HepG2 (cell line): ENCODE data around the gene H19. TPM values are rescaled to one million over a fixed set of nuclear protein-coding genes. Genes with fewer than 3 reads are reported as not detected.

Experiments
- AKAP8 ChIP-seq: sonication (generic); formaldehyde crosslinking; IDR thresholded peaks from 2 replicates; pipeline ENCODE4 v1.5.1; 2020; ENCODE audit warnings: mild to moderate bottlenecking, missing genetic modification reagents
- CBFB ChIP-seq: sonication (generic); formaldehyde crosslinking; IDR thresholded peaks from 2 replicates; pipeline ENCODE4 v1.4.0; 2020; ENCODE audit warnings: missing genetic modification reagents
- CREM ChIP-seq, 2 experiments: sonication (generic) in 1 of 2; formaldehyde crosslinking in 1 of 2; IDR thresholded peaks; 2 replicates each; pipeline versions ENCODE4 v1.4.0 to v1.6.1; 2016 to 2020; ENCODE audit warnings: antibody characterized with exemption in 1 of 2, mild to moderate bottlenecking in 1 of 2, missing genetic modification reagents in 1 of 2
- FOXO1 ChIP-seq: sonication (generic); formaldehyde crosslinking; IDR thresholded peaks from 2 replicates; pipeline ENCODE4 v1.4.0; 2020; ENCODE audit warnings: missing genetic modification reagents
- HDAC1 ChIP-seq: sonication (generic); formaldehyde crosslinking; IDR thresholded peaks from 2 replicates; pipeline ENCODE4 v1.5.1; 2020; ENCODE audit warnings: mild to moderate bottlenecking, missing genetic modification reagents
- HNRNPK ChIP-seq: fragments of 200-400 bp; formaldehyde crosslinking; IDR thresholded peaks from 2 replicates; pipeline ENCODE4 v1.6.1; 2018; ENCODE audit warnings: low read length, low read depth, moderate library complexity, mild to moderate bottlenecking; ENCODE audit not compliant: poor library complexity, severe bottlenecking
- KDM4B ChIP-seq: sonication (generic); formaldehyde crosslinking; IDR thresholded peaks from 2 replicates; pipeline ENCODE4 v1.4.0; 2020; ENCODE audit warnings: missing genetic modification reagents
- MYC ChIP-seq: sonication (generic); formaldehyde crosslinking; IDR thresholded peaks from 2 replicates; pipeline ENCODE4 v1.9.0; 2021; ENCODE audit warnings: missing genetic modification reagents, borderline replicate concordance
- NCOA2 ChIP-seq: sonication (generic); formaldehyde crosslinking; IDR thresholded peaks from 2 replicates; pipeline ENCODE4 v1.8.0; 2022; ENCODE audit warnings: inconsistent platforms
- NR2F1 ChIP-seq, 2 experiments: fragments of 450-650 bp in 1 of 2; formaldehyde crosslinking in 1 of 2; IDR thresholded peaks; 2 replicates each; pipeline versions ENCODE4 v1.5.0 to v1.6.1; 2016 to 2020; ENCODE audit warnings: mild to moderate bottlenecking in 1 of 2, missing compliant biosample characterization in 1 of 2, missing genetic modification reagents in 1 of 2, moderate library complexity in 1 of 2
- NR3C1 ChIP-seq: sonication (generic); formaldehyde crosslinking; IDR thresholded peaks from 2 replicates; pipeline ENCODE4 v1.4.0; 2020; ENCODE audit warnings: missing genetic modification reagents
- PAF1 ChIP-seq: IDR thresholded peaks from 2 replicates; pipeline ENCODE4 v1.6.1; 2016; ENCODE audit warnings: missing genetic modification reagents, missing compliant biosample characterization
- PPARG ChIP-seq: conservative IDR thresholded peaks from 2 replicates; pipeline ENCODE4 v1.6.1; 2016; ENCODE audit warnings: missing biosample characterization, missing genetic modification reagents
- PRPF4 ChIP-seq: fragments of 200-400 bp; formaldehyde crosslinking; IDR thresholded peaks from 2 replicates; pipeline ENCODE4 v1.6.1; 2016; ENCODE audit warnings: low read length, low read depth; ENCODE audit not compliant: poor library complexity, severe bottlenecking
- RBFOX2 ChIP-seq: fragments of 200-400 bp; formaldehyde crosslinking; IDR thresholded peaks from 2 replicates; pipeline ENCODE4 v1.6.1; 2017; ENCODE audit warnings: low read depth, mild to moderate bottlenecking, low read length
- SPEN ChIP-seq: sonication (generic); formaldehyde crosslinking; IDR thresholded peaks from 2 replicates; pipeline ENCODE4 v1.5.1; 2020; ENCODE audit warnings: low read depth, mild to moderate bottlenecking, missing genetic modification reagents
- TAF15 ChIP-seq: fragments of 200-400 bp; formaldehyde crosslinking; IDR thresholded peaks from one replicate; pipeline ENCODE4 v1.6.1; 2018; ENCODE audit warnings: mild to moderate bottlenecking, low read depth, low read length; ENCODE audit not compliant: poor library complexity, severe bottlenecking
- TMF1 ChIP-seq: sonication (generic); formaldehyde crosslinking; IDR thresholded peaks from 2 replicates; pipeline ENCODE4 v1.8.1; 2022; ENCODE audit warnings: low read depth, missing genetic modification reagents
- ZBTB1 ChIP-seq: sonication (generic); formaldehyde crosslinking; IDR thresholded peaks from 2 replicates; pipeline ENCODE4 v1.4.0; 2020; ENCODE audit warnings: missing genetic modification reagents, borderline replicate concordance
- ZBTB7B ChIP-seq: sonication (generic); formaldehyde crosslinking; IDR thresholded peaks from 2 replicates; pipeline ENCODE4 v1.4.0; 2020; ENCODE audit warnings: missing genetic modification reagents
- ZFP37 ChIP-seq: sonication (generic); formaldehyde crosslinking; IDR thresholded peaks from 2 replicates; pipeline ENCODE4 v1.4.0; 2020; ENCODE audit warnings: missing genetic modification reagents, borderline replicate concordance
- ZKSCAN1 ChIP-seq: fragments of 150-350 bp; IDR thresholded peaks from 2 replicates; pipeline ENCODE4 v1.6.1; 2014; ENCODE audit warnings: low read length
- ZNF3 ChIP-seq: IDR thresholded peaks from 2 replicates; pipeline ENCODE4 v1.7.0; 2017; ENCODE audit warnings: inconsistent platforms
- ZNF337 ChIP-seq: sonication (generic); formaldehyde crosslinking; IDR thresholded peaks from 2 replicates; pipeline ENCODE4 v1.5.1; 2020; ENCODE audit warnings: missing genetic modification reagents, low read depth, mild to moderate bottlenecking, borderline replicate concordance
- polyA plus RNA-seq, 8 experiments: library from polyadenylated mRNA; depleted of rRNA in 3 of 8; stranded (reverse) in 7 of 8; unstranded in 1 of 8; fragments of >200 nt; fragmentation: Illumina TruSeq in 4 of 8; extraction: Trizol in 4 of 8; gene quantifications; 2 replicates each; pipeline versions ENCODE4 v1.2.1 to v1.2.3, GENCODE V29; 2011 to 2016; ENCODE audit warnings: low read depth in 4 of 8, missing spikeins in 1 of 8, mixed read lengths in 1 of 8; ENCODE audit not compliant: insufficient read depth in 1 of 8
- total RNA-seq, 5 experiments: library from RNA; depleted of rRNA; stranded (reverse); fragments of >200 nt; fragmentation: Illumina TruSeq; extraction: Trizol; gene quantifications; 2 replicates each; pipeline ENCODE4 v1.2.3, GENCODE V29; 2016; ENCODE audit warnings: low read depth in 1 of 5
- TF ChIP-seq, protein P1 (sequence below): sonication (generic); formaldehyde crosslinking; IDR thresholded peaks from 2 replicates; pipeline ENCODE4 v1.4.0; 2020; ENCODE audit warnings: missing genetic modification reagents
- TF ChIP-seq, protein P2 (sequence below): sonication (generic); formaldehyde crosslinking; IDR thresholded peaks from 2 replicates; pipeline ENCODE4 v1.4.0; 2020; ENCODE audit warnings: mild to moderate bottlenecking, missing genetic modification reagents
- TF ChIP-seq, protein P3 (sequence below): sonication (generic); formaldehyde crosslinking; IDR thresholded peaks from 2 replicates; pipeline ENCODE4 v1.4.0; 2020; ENCODE audit warnings: missing genetic modification reagents, borderline replicate concordance

Gene H19
- total and polyA plus RNA-seq, 2 of the 13 experiments (the other 11 are each of a cell fraction or from before 2014, with no cell fraction given): 1.2 to 2.4 TPM

DNA sequence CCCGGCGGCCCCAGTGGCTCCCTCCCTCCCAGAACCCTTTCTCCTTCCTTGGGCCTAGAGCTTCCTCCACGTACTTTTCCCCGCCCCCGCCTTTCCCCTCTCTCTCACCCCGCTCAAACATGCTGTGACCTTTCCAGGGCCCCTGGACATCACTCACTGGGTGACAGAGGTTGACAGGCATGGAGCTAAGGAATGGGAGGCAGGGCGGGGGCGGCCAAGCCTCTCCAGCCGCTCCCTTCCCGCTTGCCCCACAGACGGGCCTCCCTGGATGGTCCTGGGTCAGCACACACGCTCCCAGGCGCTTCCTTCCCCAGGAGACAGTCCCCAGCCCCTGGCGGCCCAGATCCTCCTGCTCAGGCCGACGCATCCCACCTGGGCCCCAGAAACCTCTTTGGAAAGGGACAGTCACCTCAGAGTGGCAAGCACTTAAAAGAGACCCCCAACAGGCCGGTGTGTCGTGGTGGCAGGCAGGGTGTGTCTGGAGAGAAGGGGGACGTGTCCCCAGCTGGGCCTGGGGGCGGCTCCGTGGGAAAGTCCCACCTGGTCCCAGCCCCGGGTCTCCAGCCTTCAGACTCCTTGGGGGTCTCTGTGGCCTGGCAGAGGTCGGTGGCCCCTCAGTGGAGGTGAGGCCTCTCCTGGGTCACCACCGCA, 8.8 kb downstream of the H19 start (continued):
- TF ChIP-seq TAF15 (no peak), HNRNPK (no peak), ZNF337 (CRISPR knock-in tag) (no peak), SPEN (CRISPR knock-in tag) (no peak), HDAC1 (CRISPR knock-in tag) (no peak), CBFB (no peak), NCOA2 (CRISPR knock-in tag) (peak; percentile 46; the same call in 1 of the 2 replicates), PAF1 (CRISPR knock-in tag) (0 out of 2 replicates have a peak, but pooled peaks have one; percentile 85), NR2F1 (CRISPR knock-in tag; IDR thresholded peaks at IDR 0.05) (peak in 1 of 2 experiments; percentile 73; a peak in 2 of 4 replicates), CREM (IDR thresholded peaks at IDR 0.05) (no peak), CREM (CRISPR knock-in tag; IDR thresholded peaks at IDR 0.05) (no peak), MYC (CRISPR knock-in tag) (no peak; the same call in 1 of the 2 replicates), RBFOX2 (peak; percentile 77), KDM4B (CRISPR knock-in tag) (no peak), PPARG (no peak), PRPF4 (no peak), ZNF3 (CRISPR knock-in tag) (no peak), ZFP37 (CRISPR knock-in tag) (no peak), AKAP8 (CRISPR knock-in tag) (no peak), ZBTB7B (CRISPR knock-in tag) (peak; percentile 72; the same call in 1 of the 2 replicates), TMF1 (CRISPR knock-in tag) (no peak), NR3C1 (CRISPR knock-in tag) (no peak), ZBTB1 (CRISPR knock-in tag) (no peak), ZKSCAN1 (no peak), FOXO1 (0 out of 2 replicates have a peak, but pooled peaks have one; percentile 31)
- TF ChIP-seq, protein P1, sequence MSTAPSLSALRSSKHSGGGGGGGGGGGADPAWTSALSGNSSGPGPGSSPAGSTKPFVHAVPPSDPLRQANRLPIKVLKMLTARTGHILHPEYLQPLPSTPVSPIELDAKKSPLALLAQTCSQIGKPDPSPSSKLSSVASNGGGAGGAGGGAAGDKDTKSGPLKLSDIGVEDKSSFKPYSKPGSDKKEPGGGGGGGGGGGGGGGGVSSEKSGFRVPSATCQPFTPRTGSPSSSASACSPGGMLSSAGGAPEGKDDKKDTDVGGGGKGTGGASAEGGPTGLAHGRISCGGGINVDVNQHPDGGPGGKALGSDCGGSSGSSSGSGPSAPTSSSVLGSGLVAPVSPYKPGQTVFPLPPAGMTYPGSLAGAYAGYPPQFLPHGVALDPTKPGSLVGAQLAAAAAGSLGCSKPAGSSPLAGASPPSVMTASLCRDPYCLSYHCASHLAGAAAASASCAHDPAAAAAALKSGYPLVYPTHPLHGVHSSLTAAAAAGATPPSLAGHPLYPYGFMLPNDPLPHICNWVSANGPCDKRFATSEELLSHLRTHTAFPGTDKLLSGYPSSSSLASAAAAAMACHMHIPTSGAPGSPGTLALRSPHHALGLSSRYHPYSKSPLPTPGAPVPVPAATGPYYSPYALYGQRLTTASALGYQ (CRISPR knock-in tag): no peak
- TF ChIP-seq, protein P2, sequence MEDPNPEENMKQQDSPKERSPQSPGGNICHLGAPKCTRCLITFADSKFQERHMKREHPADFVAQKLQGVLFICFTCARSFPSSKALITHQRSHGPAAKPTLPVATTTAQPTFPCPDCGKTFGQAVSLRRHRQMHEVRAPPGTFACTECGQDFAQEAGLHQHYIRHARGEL (CRISPR knock-in tag): no peak
- TF ChIP-seq, protein P3, sequence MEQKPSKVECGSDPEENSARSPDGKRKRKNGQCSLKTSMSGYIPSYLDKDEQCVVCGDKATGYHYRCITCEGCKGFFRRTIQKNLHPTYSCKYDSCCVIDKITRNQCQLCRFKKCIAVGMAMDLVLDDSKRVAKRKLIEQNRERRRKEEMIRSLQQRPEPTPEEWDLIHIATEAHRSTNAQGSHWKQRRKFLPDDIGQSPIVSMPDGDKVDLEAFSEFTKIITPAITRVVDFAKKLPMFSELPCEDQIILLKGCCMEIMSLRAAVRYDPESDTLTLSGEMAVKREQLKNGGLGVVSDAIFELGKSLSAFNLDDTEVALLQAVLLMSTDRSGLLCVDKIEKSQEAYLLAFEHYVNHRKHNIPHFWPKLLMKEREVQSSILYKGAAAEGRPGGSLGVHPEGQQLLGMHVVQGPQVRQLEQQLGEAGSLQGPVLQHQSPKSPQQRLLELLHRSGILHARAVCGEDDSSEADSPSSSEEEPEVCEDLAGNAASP (CRISPR knock-in tag): peak; percentile 20; the same call in 1 of the 2 replicates
